ENCODE data around the gene RCBTB2.

The RCBTB2 gene

GRCh38 chr13:48528720-48529119, 4.2 kb downstream of the RCBTB2 start:
- Mint-ChIP-seq H3K4me3 (no peak overlapping the region), H3K4me1 (peaks cover 27% of the 10 kb centered on the region), H3K36me3 (ENCODE audit: low read depth) (no peaks in the 10 kb centered on the region), H3K9me3 (no peaks in the 10 kb centered on the region), H3K27ac (no peak overlapping the region), H3K27me3 (ENCODE audit: low read depth, poor library complexity) (no peaks in the 10 kb centered on the region)
- no peak for TF ChIP-seq CTCF (IDR thresholded peaks at IDR 0.05)
- no peak for DNase-seq

GRCh38 chr13:48527955-48528354, 4.9 kb downstream of the RCBTB2 start:
- Mint-ChIP-seq H3K9me3 (no peaks in the 10 kb centered on the region), H3K36me3 (ENCODE audit: low read depth) (no peaks in the 10 kb centered on the region), H3K27ac (no peak overlapping the region), H3K4me1 (peaks cover 21% of the 10 kb centered on the region), H3K27me3 (ENCODE audit: low read depth, poor library complexity) (no peaks in the 10 kb centered on the region), H3K4me3 (no peak overlapping the region)
- TF ChIP-seq CTCF (IDR thresholded peaks at IDR 0.05): no peak
- DNase-seq: no peak

GRCh38 chr13:48526286-48526685, 6.6 kb downstream of the RCBTB2 start:
- no peak for TF ChIP-seq CTCF (IDR thresholded peaks at IDR 0.05)

DNA sequence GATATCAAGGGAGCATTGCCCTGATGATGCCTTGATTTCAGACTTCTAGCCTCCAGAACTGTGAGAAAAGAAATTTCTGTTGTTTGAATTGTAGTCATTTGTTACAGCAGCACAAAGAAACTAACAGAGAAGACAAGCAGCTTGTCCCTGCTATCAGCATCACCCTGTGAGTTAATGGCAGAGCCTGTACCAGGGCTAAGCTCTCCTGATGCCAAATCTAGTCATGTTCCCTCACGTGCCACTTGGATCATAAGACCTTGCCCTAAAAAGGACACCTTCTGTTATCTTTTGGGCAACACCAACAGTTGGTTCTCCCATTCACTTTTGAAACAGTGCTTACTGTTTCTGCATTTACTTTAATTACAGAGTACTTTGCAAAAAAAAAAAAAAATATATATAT, 14.8 kb downstream of the RCBTB2 start:
- peaks cover 8% of the 10 kb centered on the region for H3K4me1 Mint-ChIP-seq
- DNase-seq: no peak
- H3K27me3 Mint-ChIP-seq (ENCODE audit: low read depth, poor library complexity): no peaks in the 10 kb centered on the region
- no peak overlapping the region for H3K27ac Mint-ChIP-seq
- H3K4me3 Mint-ChIP-seq: no peak overlapping the region
- no peaks in the 10 kb centered on the region for H3K9me3 Mint-ChIP-seq
- no peak for TF ChIP-seq CTCF (IDR thresholded peaks at IDR 0.05)
- peaks cover 43% of the 10 kb centered on the region for H3K36me3 Mint-ChIP-seq (ENCODE audit: low read depth)

More at GRCh38 chr13:48526286-48526685, 6.6 kb downstream of the RCBTB2 start:
- Mint-ChIP-seq H3K4me3 (no peak overlapping the region), H3K27ac (no peak overlapping the region), H3K36me3 (ENCODE audit: low read depth) (peaks cover 4% of the 10 kb centered on the region), H3K27me3 (ENCODE audit: low read depth, poor library complexity) (no peaks in the 10 kb centered on the region), H3K4me1 (peaks cover 16% of the 10 kb centered on the region), H3K9me3 (no peaks in the 10 kb centered on the region)
- no peak for DNase-seq

DNA sequence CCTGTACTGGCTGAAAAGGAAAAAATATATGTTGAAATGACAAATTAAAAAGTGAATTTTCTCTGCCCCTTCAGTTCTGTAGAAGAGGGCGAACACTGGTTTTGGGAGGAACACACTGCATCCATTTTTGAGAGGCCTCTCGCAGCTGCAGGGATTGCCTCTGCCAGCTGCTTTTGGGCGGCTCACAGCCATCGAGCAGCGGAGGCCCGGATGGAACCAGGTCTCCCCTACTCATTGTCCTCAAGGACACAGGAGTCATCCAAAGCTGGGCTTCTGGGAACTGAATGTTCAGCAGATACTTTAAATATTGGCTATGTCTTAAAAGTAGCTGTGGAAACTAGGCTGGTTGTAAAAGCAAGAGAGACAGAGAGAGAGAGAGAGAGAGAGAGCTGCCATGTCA, 17.1 kb downstream of the RCBTB2 start:
- Mint-ChIP-seq H3K9me3 (no peaks in the 10 kb centered on the region), H3K36me3 (ENCODE audit: low read depth) (peaks cover 51% of the 10 kb centered on the region), H3K4me1 (no peaks in the 10 kb centered on the region), H3K27me3 (ENCODE audit: low read depth, poor library complexity) (no peaks in the 10 kb centered on the region), H3K4me3 (no peak overlapping the region), H3K27ac (no peak overlapping the region)
- DNase-seq: no peak
- no peak for TF ChIP-seq CTCF (IDR thresholded peaks at IDR 0.05)

DNA sequence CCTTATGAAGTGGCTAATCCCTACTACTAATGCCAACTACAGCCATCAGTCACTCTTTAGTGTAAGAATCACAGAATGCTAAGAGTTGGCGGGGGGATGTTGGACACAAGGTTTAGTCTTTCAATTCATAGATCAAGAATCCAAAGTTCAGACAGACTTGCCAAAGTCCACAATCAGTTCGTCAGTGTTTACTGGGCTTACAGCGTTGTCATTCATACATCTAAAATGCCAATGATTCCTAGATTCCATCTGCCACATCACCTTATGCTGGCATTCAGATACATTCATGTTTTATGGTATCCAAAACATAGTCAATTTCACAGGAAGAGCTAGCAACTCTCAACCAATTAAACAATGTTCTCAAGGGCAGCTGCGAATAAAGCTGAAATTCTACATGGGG, 18.1 kb downstream of the RCBTB2 start:
- Mint-ChIP-seq H3K27ac (no peak overlapping the region), H3K36me3 (ENCODE audit: low read depth) (peaks cover 44% of the 10 kb centered on the region), H3K9me3 (no peaks in the 10 kb centered on the region), H3K4me1 (no peaks in the 10 kb centered on the region), H3K27me3 (ENCODE audit: low read depth, poor library complexity) (no peaks in the 10 kb centered on the region), H3K4me3 (no peak overlapping the region)
- TF ChIP-seq CTCF (IDR thresholded peaks at IDR 0.05): no peak
- DNase-seq: no peak

All from nephron progenitor cell (in vitro differentiated cells).